Measurements from ENCODE around the gene SARDH. TPM values are rescaled to one million over a fixed set of nuclear protein-coding genes. Genes with fewer than 3 reads are reported as not detected.

The SARDH gene
- total RNA-seq, 1 experiment from 2014 or later, result 5.6 TPM

- no peak overlapping the region for H3K4me2 ChIP-seq (ENCODE audit: low read length)
- no TSS peak for BruUV-seq (replicated peaks)
- 0 out of 2 replicates have a peak, but pooled peaks cover 10% of the 10 kb centered on the region for H3K27me3 ChIP-seq (ENCODE audit: insufficient read depth, low read length)
- no peaks in the 10 kb centered on the region for H3K9me2 ChIP-seq (ENCODE audit: insufficient read depth)
- H3K27ac ChIP-seq (ENCODE audit: low read depth, low read length), result no peak overlapping the region
- RAD21 ChIA-PET (ENCODE audit: low non-redundant PET in 1 of 2, low total read pairs in 2 of 2, uncharacterized antibody in 2 of 2, unreplicated experiment in 2 of 2), result no interaction called here
- H3K4me3 ChIP-seq (replicated peaks in 1 of 2; ENCODE audit: low read depth in 1 of 2, low read length in 2 of 2), result no peak overlapping the region
- H3K9me3 ChIP-seq (ENCODE audit: control insufficient read depth in 1 of 2, insufficient read depth in 1 of 2, low read depth in 1 of 2, low read length in 2 of 2), result no peaks in the 10 kb centered on the region
- no peak for TF ChIP-seq CEBPB (IDR thresholded peaks at IDR 0.05; ENCODE audit: low read depth)
- TF ChIP-seq CTCF (IDR thresholded peaks at IDR 0.05 in 2 of 3, conservative IDR thresholded peaks at IDR 0.05 in 1 of 3; ENCODE audit: borderline replicate concordance in 1 of 3, insufficient read depth in 1 of 3, low read depth in 2 of 3, low read length in 2 of 3), result no peak
- no peak for TF ChIP-seq RAD21 (IDR thresholded peaks at IDR 0.05; ENCODE audit: low read depth)
- intact Hi-C loops (cut with micrococcal nuclease), result no loop called here
- no peaks in the 10 kb centered on the region for H3K4me1 ChIP-seq (ENCODE audit: control insufficient read depth in 1 of 2, insufficient read depth in 2 of 2, low read length in 2 of 2)
- H3K79me2 ChIP-seq (ENCODE audit: insufficient read depth, low read length), result no peaks in the 10 kb centered on the region
- no peak overlapping the region for H3K9ac ChIP-seq (ENCODE audit: low read length)
- POLR2A ChIA-PET, result no interaction called here
- no peak for DNase-seq (ENCODE audit: low read depth, low spot score)
- no peaks in the 10 kb centered on the region for H3K36me3 ChIP-seq (ENCODE audit: control insufficient read depth in 1 of 2, insufficient read depth in 2 of 2, low read length in 2 of 2)
- no peak for ATAC-seq
- H2AFZ ChIP-seq (ENCODE audit: low read depth, low read length, poor library complexity, severe bottlenecking), result no peak overlapping the region
- CTCF ChIA-PET, result no interaction called here
- H4K20me1 ChIP-seq (ENCODE audit: insufficient read depth), result no peaks in the 10 kb centered on the region
These were observed 38.6 kb downstream of the SARDH start for GRCh38 chr9:133699546-133699945.

GRCh38 chr9:133696071-133696472 is 42.1 kb downstream of the SARDH start:
- Histone ChIP-seq H3K4me3 (replicated peaks in 1 of 2; ENCODE audit: low read depth in 1 of 2, low read length in 2 of 2) (no peak overlapping the region), H3K27ac (ENCODE audit: low read depth, low read length) (no peak overlapping the region), H3K79me2 (ENCODE audit: insufficient read depth, low read length) (no peaks in the 10 kb centered on the region), H3K9ac (ENCODE audit: low read length) (no peak overlapping the region), H2AFZ (ENCODE audit: low read depth, low read length, poor library complexity, severe bottlenecking) (no peak overlapping the region), H3K9me2 (ENCODE audit: insufficient read depth) (no peaks in the 10 kb centered on the region), H4K20me1 (ENCODE audit: insufficient read depth) (no peaks in the 10 kb centered on the region), H3K4me2 (ENCODE audit: low read length) (no peak overlapping the region), H3K36me3 (ENCODE audit: control insufficient read depth in 1 of 2, insufficient read depth in 2 of 2, low read length in 2 of 2) (no peaks in the 10 kb centered on the region), H3K9me3 (ENCODE audit: control insufficient read depth in 1 of 2, insufficient read depth in 1 of 2, low read depth in 1 of 2, low read length in 2 of 2) (no peaks in the 10 kb centered on the region), H3K4me1 (ENCODE audit: control insufficient read depth in 1 of 2, insufficient read depth in 2 of 2, low read length in 2 of 2) (no peaks in the 10 kb centered on the region), H3K27me3 (ENCODE audit: insufficient read depth, low read length) (0 out of 2 replicates have a peak, but pooled peaks cover 10% of the 10 kb centered on the region)
- BruUV-seq (replicated peaks), result no TSS peak
- ChIA-PET CTCF (no interaction called here), POLR2A (no interaction called here), RAD21 (ENCODE audit: low non-redundant PET in 1 of 2, low total read pairs in 2 of 2, uncharacterized antibody in 2 of 2, unreplicated experiment in 2 of 2) (no interaction called here)
- intact Hi-C loops (cut with micrococcal nuclease), result no loop called here
- DNase-seq (ENCODE audit: low read depth, low spot score), result no peak
- ATAC-seq, result no peak
- TF ChIP-seq SIN3A (IDR thresholded peaks at IDR 0.05; ENCODE audit: low read depth) (no peak), EGR1 (IDR thresholded peaks at IDR 0.05; ENCODE audit: low read depth) (no peak), SP1 (IDR thresholded peaks at IDR 0.05; ENCODE audit: low read depth) (no peak), YY1 (IDR thresholded peaks at IDR 0.05; ENCODE audit: extremely low read depth, insufficient replicate concordance, low read depth, low read length) (no peak), ZBTB33 (IDR thresholded peaks at IDR 0.05; ENCODE audit: extremely low read depth, insufficient replicate concordance, low read length) (no peak), EZH2 (IDR thresholded peaks at IDR 0.05) (no peak), FOSL1 (IDR thresholded peaks at IDR 0.05; ENCODE audit: low read depth) (no peak), TCF7L2 (IDR thresholded peaks at IDR 0.05; ENCODE audit: borderline replicate concordance, extremely low read depth, insufficient read depth, insufficient read length) (no peak), CBX3 (IDR thresholded peaks at IDR 0.05; ENCODE audit: low read depth) (no peak), EZH2phosphoT487 (IDR thresholded peaks at IDR 0.05; ENCODE audit: borderline replicate concordance) (no peak), MAX (IDR thresholded peaks at IDR 0.05) (no peak), CEBPB (IDR thresholded peaks at IDR 0.05; ENCODE audit: low read depth) (no peak), POLR2A (IDR thresholded peaks at IDR 0.05; ENCODE audit: borderline replicate concordance, extremely low read depth, insufficient read depth, insufficient read length) (no peak), ATF3 (IDR thresholded peaks at IDR 0.05) (no peak), POLR2AphosphoS5 (IDR thresholded peaks at IDR 0.05; ENCODE audit: low read depth, low read length) (no peak)

All from HCT116 (cell line).